Activated CD4-positive, alpha-beta memory T cell treated with anti-CD3 and anti-CD28 coated beads, Interleukin-2, amount 10 ng/mL, durations not matched to agents 7 days and 5 days (primary cell): ENCODE measurements around the gene NPFF. TPM values are rescaled to one million over a fixed set of nuclear protein-coding genes. Genes with fewer than 3 reads are reported as not detected.
A peak's percentile ranks its signal among the peaks of the same experiment; 100 is the strongest.

Source experiments
- CTCF ChIA-PET: fragments of 350-600 bp; sonication (Branson Sonifier 250); formaldehyde crosslinking; loops from one replicate; lab custom pipeline; 2021; ENCODE audit warnings: antibody characterized with exemption, inconsistent platforms; lab: Charles Lee
- POLR2A ChIA-PET: fragments of 350-600 bp; sonication (Branson Sonifier 250); formaldehyde crosslinking; loops from one replicate; lab custom pipeline; 2021; ENCODE audit warnings: antibody characterized with exemption; lab: Charles Lee
- DNase-seq: peaks from one replicate; pipeline ENCODE4 v3.0.0-alpha.2; 2020
- H3K27ac Mint-ChIP-seq: one replicate; pipeline ENCODE4 v1.8.0; 2021; ENCODE audit warnings: mild to moderate bottlenecking, mixed read lengths
- H3K27me3 Mint-ChIP-seq: one replicate; pipeline ENCODE4 v1.8.0; 2021; ENCODE audit warnings: mixed read lengths
- H3K36me3 Mint-ChIP-seq: one replicate; pipeline ENCODE4 v1.8.0; 2021; ENCODE audit warnings: low read depth, mixed read lengths
- H3K4me1 Mint-ChIP-seq: one replicate; pipeline ENCODE4 v1.8.0; 2021; ENCODE audit warnings: mixed read lengths
- H3K4me3 Mint-ChIP-seq: one replicate; pipeline ENCODE4 v1.8.0; 2021; ENCODE audit warnings: mild to moderate bottlenecking, mixed read lengths
- H3K9me3 Mint-ChIP-seq: one replicate; pipeline ENCODE4 v1.8.0; 2021; ENCODE audit warnings: mixed read lengths
- total RNA-seq, 2 experiments: library from RNA; stranded (reverse); gene quantifications; one replicate each; pipeline ENCODE4 v1.2.3, GENCODE V29; 2021

Gene NPFF
- total RNA-seq, 2 experiments from 2014 or later, result not detected

DNA sequence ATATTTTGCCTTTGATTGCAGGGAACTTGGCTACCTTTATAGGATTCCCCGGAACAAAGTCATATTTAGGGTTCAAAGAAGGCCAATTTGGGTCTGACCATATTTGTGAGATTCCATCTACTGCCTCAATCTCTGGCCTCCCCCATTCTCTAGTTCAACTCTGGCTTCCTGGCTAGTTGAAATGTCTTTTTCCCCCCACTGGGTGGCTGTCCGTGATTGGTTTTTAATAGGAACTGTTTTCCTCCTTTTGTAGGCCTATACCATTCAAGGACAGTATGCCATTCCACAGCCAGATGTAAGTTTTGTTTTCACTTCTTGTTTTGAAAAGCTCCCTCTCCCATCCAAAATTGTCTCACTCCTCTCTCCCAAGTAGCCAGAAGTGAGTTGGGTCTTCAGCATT, 41.6 kb downstream of the NPFF start:
- CTCF ChIA-PET, result interaction anchor here (0.8 to 1.3 kb wide), 2 partner anchors 11 to 43 kb away, joined by 3 read pairs; no protein-coding TSS in a partner anchor
- POLR2A ChIA-PET, result interaction anchor here (1.0 to 20.5 kb wide), 3 partner anchors 5 to 43 kb away, joined by 4 to 281 read pairs (median 281); no protein-coding TSS in a partner anchor
- H3K36me3 Mint-ChIP-seq, result peaks cover 90% of the 10 kb centered on the region
- no peak overlapping the region for H3K4me3 Mint-ChIP-seq
- no peaks in the 10 kb centered on the region for H3K9me3 Mint-ChIP-seq
- no peak overlapping the region for H3K27ac Mint-ChIP-seq
- H3K27me3 Mint-ChIP-seq, result no peaks in the 10 kb centered on the region
- DNase-seq, result no peak
- peaks cover 40% of the 10 kb centered on the region for H3K4me1 Mint-ChIP-seq

DNA sequence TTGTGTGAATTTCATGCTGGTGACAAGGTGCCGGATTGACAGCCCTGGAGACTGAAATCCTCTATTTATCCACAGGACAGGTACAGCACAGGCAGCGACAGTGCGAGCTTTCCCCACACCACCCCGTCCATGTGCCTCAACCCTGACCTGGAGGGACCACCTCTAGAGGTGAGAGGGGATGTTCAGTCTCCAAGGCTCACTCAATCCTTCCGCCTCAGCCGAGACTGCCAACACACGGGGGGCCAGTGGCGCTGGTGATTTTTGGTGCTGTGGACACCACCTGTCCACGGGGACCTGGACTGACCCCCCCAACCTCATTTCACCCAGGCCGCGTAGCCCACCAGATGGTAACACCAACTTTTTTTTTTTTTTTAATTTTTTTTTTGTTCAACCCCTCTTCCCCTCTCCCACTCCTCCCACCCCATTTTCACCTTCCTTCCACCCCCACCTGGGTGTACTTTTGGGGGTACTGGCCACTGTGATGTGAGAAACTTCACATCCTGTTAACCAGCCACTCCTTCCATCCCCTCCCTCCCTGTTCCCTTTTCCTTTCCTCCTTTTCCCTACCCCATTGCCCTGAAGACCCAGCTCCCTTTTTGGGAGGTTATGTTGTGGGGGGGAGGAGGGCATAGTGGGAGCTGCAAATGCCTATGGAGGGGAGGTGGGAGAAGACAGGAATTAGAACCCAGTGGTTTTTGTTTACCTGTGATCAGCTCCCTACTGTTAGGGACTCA, 42.4 kb downstream of the NPFF start:
- H3K27ac Mint-ChIP-seq, result no peak overlapping the region
- H3K36me3 Mint-ChIP-seq, result peaks cover 93% of the 10 kb centered on the region
- H3K4me1 Mint-ChIP-seq, result peaks cover 44% of the 10 kb centered on the region
- no peak overlapping the region for H3K4me3 Mint-ChIP-seq
- DNase-seq, result no peak
- no peaks in the 10 kb centered on the region for H3K27me3 Mint-ChIP-seq
- POLR2A ChIA-PET, result interaction anchor here (1.0 to 20.5 kb wide), 3 partner anchors 4 to 44 kb away, joined by 4 to 281 read pairs (median 281); no protein-coding TSS in a partner anchor
- H3K9me3 Mint-ChIP-seq, result no peaks in the 10 kb centered on the region
- CTCF ChIA-PET, result interaction anchor here (0.9 to 1.0 kb wide), 2 partner anchors 12 to 44 kb away, joined by 4 to 5 read pairs; no protein-coding TSS in a partner anchor

DNA sequence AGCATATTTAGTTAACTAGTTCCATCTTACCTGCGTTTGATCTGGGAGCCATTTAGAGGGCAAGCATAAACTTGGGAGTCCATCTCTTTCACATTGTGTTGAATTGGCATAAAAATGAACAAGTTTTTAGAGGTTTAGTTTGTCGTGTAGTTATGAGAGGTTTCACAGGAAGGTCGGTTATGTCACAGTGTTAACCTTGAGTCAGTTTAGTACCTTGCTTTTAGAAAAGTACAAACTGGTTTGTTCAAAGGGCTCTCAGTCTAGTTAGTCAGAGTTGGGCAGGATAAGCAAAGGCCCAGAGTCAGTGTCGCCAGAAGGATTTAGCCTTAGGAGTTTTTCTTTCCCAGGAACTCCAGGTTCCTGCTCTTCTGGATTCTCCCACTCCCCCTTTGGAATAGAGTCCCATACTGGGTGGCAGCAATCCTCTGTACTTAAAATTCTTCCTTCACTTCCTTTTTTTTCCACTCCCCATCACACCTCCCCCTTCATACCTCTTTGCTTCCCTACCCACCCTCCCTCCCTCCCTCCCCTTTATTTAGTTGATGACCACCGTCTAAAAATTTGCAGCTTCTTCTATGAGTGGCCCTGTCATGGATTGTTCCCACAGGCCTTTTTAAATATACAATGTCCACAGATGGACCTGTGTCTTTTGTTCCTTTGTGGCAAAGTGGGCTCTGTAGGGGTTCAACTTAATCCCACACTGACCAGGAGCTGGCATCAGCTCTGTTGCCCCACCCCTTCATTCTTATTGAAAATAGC, 43.3 kb downstream of the NPFF start:
- DNase-seq, result no peak
- no peaks in the 10 kb centered on the region for H3K27me3 Mint-ChIP-seq
- H3K9me3 Mint-ChIP-seq, result no peaks in the 10 kb centered on the region
- H3K4me1 Mint-ChIP-seq, result peaks cover 49% of the 10 kb centered on the region
- no peak overlapping the region for H3K27ac Mint-ChIP-seq
- peaks cover 96% of the 10 kb centered on the region for H3K36me3 Mint-ChIP-seq
- no peak overlapping the region for H3K4me3 Mint-ChIP-seq
- ChIA-PET CTCF (interaction anchor here (0.9 to 1.0 kb wide), 2 partner anchors 13 to 45 kb away, joined by 4 to 5 read pairs; no protein-coding TSS in a partner anchor), POLR2A (interaction anchor here (16.7 to 20.5 kb wide), 2 partner anchors 3 to 10 kb away, joined by 281 read pairs; no protein-coding TSS in a partner anchor)

DNA sequence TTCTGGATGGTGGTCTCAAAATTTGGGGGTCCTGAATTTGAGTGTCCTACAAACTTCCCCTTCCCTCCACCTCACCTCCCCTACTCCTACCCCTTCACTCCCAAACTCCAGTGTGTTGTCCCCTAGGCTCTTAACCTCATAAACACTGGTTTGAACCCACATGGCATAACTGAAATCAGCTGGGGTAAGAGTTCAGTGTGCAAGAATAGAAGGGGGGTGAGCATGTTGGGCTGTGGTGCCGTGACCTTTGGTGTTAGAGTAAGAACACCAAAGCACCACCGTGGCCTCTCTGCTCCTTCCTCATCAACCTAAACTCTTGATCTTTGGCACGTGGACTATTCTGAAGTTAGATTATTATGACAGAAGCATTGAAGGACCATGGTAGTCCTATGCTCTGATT, 44.3 kb downstream of the NPFF start:
- H3K4me1 Mint-ChIP-seq, result peaks cover 52% of the 10 kb centered on the region

DNA sequence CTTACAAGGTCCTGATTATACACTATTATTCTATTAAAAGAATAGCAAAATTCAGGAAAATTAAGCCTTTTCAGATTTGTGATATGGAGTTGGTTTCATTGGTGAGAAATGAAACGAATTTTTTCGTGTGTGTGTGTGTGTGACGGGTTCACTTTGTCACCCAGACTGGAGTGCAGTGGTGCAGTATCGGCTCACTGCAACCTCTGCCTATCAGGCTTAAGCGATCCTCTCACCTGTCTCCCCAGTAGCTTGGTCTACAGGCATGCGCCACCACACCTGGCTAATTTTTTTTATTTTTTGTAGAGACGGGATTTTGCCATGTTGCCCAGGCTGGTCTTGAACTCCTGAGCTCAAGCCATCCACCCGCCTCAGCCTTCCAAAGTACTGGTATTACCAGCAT, 45.7 kb downstream of the NPFF start:
- ChIA-PET POLR2A (interaction anchor here (1.2 to 16.7 kb wide), 3 partner anchors 12 to 140 kb away, joined by 3 to 281 read pairs (median 4); partner anchors contain the start of gene AAAS), CTCF (no interaction called here)
- Mint-ChIP-seq H3K9me3 (no peaks in the 10 kb centered on the region), H3K36me3 (peaks cover 91% of the 10 kb centered on the region), H3K27me3 (no peaks in the 10 kb centered on the region), H3K4me3 (no peak overlapping the region), H3K27ac (no peak overlapping the region), H3K4me1 (peaks cover 46% of the 10 kb centered on the region)
- peak; percentile 9 for DNase-seq

More for the DNA sequence above, 44.3 kb downstream of the NPFF start:
- DNase-seq, result no peak
- H3K27me3 Mint-ChIP-seq, result no peaks in the 10 kb centered on the region
- no peak overlapping the region for H3K4me3 Mint-ChIP-seq
- H3K9me3 Mint-ChIP-seq, result no peaks in the 10 kb centered on the region
- POLR2A ChIA-PET, result interaction anchor here (0.9 to 16.7 kb wide), 2 partner anchors 10 to 11 kb away, joined by 5 to 281 read pairs; no protein-coding TSS in a partner anchor
- no peak overlapping the region for H3K27ac Mint-ChIP-seq
- peaks cover 95% of the 10 kb centered on the region for H3K36me3 Mint-ChIP-seq
- CTCF ChIA-PET, result no interaction called here

DNA sequence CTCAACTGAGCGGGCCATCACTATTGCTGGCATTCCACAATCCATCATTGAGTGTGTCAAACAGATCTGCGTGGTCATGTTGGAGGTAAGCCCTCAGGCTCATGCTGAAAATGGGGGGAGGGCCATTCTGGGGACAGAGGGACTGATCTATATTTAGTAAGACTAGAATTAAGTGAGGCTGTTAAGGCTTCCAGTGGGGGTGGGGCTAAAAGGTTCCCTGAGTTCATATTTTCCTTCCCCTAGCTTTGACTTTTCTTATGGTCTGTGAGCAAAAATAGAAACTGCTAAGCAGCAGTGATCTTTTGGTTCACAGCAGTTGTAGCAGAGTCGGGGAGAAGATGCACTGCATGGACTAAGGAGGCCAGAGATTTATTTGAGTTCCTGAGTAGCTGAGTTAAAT, 46.2 kb downstream of the NPFF start:
- Mint-ChIP-seq H3K27ac (peak overlapping the region; percentile 30), H3K4me1 (peaks cover 45% of the 10 kb centered on the region)

DNA sequence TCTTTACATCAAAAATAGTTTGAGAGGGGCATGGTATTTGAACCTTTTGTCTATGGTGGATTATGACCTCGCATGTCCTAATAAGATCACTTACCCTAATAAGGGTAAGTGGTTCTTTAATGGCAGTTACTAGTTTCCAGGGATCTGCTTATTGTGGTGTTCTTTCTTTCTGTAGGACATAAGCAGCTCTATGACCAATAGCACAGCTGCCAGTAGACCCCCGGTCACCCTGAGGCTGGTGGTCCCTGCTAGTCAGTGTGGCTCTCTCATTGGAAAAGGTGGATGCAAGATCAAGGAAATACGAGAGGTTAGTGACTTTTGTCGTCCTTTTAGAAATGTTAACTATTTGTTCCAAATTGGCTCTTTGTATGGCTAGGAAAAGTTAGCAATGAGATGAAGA, 48.2 kb downstream of the NPFF start:
- ChIA-PET CTCF (interaction anchor here (1.4 to 2.5 kb wide), 2 partner anchors 16 to 18 kb away, joined by 5 to 9 read pairs; no protein-coding TSS in a partner anchor), POLR2A (interaction anchor here (1.1 to 16.7 kb wide), 5 partner anchors 13 to 164 kb away, joined by 3 to 281 read pairs (median 3); partner anchors contain the start of genes PFDN5 and TARBP2)
- H3K27ac Mint-ChIP-seq, result peak overlapping the region; percentile 35

More for the DNA sequence above, 46.2 kb downstream of the NPFF start:
- peak; percentile 11 for DNase-seq
- no peak overlapping the region for H3K4me3 Mint-ChIP-seq
- POLR2A ChIA-PET, result interaction anchor here (1.2 to 16.7 kb wide), 2 partner anchors 13 to 31 kb away, joined by 4 to 281 read pairs; no protein-coding TSS in a partner anchor
- CTCF ChIA-PET, result no interaction called here
- no peaks in the 10 kb centered on the region for H3K9me3 Mint-ChIP-seq
- peaks cover 90% of the 10 kb centered on the region for H3K36me3 Mint-ChIP-seq
- H3K27me3 Mint-ChIP-seq, result no peaks in the 10 kb centered on the region

More for the DNA sequence above, 48.2 kb downstream of the NPFF start:
- Mint-ChIP-seq H3K9me3 (no peaks in the 10 kb centered on the region), H3K27me3 (no peaks in the 10 kb centered on the region), H3K4me1 (peaks cover 53% of the 10 kb centered on the region), H3K4me3 (no peak overlapping the region), H3K36me3 (peaks cover 90% of the 10 kb centered on the region)
- no peak for DNase-seq

Other genes with a start within 250 kb of the NPFF start
- 10 to 100 TPM; 88.4 to 90.2 TPM for gene ESPL1, start 239.2 kb downstream of the NPFF start, total RNA-seq
- gene PFDN5, start 211.9 kb downstream of the NPFF start, total RNA-seq, result 100 to 1,000 TPM; 300 to 301 TPM
- gene MYG1, start 207.8 kb downstream of the NPFF start, total RNA-seq, result 10 to 100 TPM; 49.0 to 53.7 TPM
- 10 to 100 TPM; 63.2 to 63.8 TPM for gene AAAS, start 185.9 kb downstream of the NPFF start, total RNA-seq
- gene SP7, start 171.1 kb downstream of the NPFF start, total RNA-seq, result not detected
- 10 to 100 TPM; 77.1 to 85.6 TPM for gene SP1, start 127.3 kb downstream of the NPFF start, total RNA-seq
- not detected for gene AMHR2, start 83.6 kb downstream of the NPFF start, total RNA-seq
- 100 to 1,000 TPM; 242 to 246 TPM for gene PRR13, start 65.8 kb downstream of the NPFF start, total RNA-seq
- 100 to 1,000 TPM; 738 to 756 TPM for gene PCBP2, start 55.4 kb downstream of the NPFF start, total RNA-seq
- 10 to 100 TPM; 24.8 to 25.7 TPM for gene MAP3K12, start 8.0 kb downstream of the NPFF start, total RNA-seq
- 10 to 100 TPM; 24.5 to 28.0 TPM for gene TARBP2, start 6.2 kb downstream of the NPFF start, total RNA-seq
- gene ATF7, start 118.9 kb upstream of the NPFF start, total RNA-seq, result 10 to 100 TPM; 21.4 to 24.0 TPM
- 100 to 1,000 TPM; 341 to 347 TPM for gene ATP5MC2, start 168.6 kb upstream of the NPFF start, total RNA-seq
- 10 to 100 TPM; 80.5 to 83.0 TPM for gene CALCOCO1, start 220.0 kb upstream of the NPFF start, total RNA-seq
- gene CISTR, start 244.5 kb upstream of the NPFF start, total RNA-seq, result not detected